Hepatocyte (in vitro differentiated cells): Measurements from ENCODE around the gene SLC25A20. TPM values are rescaled to one million over a fixed set of nuclear protein-coding genes. Genes with fewer than 3 reads are reported as not detected.

Experiments used
- DNase-seq: peaks from one replicate; pipeline ENCODE4 v3.0.0-alpha.2; 2016; ENCODE audit warnings: low spot score
- H2AFZ ChIP-seq: fragments of 200-600 bp; sonication (generic); 2 replicates; pipeline ENCODE4 v1.6.0; 2016; ENCODE audit warnings: antibody characterized with exemption, mild to moderate bottlenecking
- H3K27ac ChIP-seq: fragments of 200-600 bp; sonication (generic); 2 replicates; pipeline ENCODE4 v1.5.1; 2016; ENCODE audit warnings: mild to moderate bottlenecking
- H3K27me3 ChIP-seq: fragments of 200-600 bp; sonication (generic); 2 replicates; pipeline ENCODE4 v1.6.1; 2016
- H3K36me3 ChIP-seq: fragments of 200-600 bp; sonication (generic); replicated peaks from 2 replicates; pipeline ENCODE4 v1.5.1; 2016; ENCODE audit warnings: low read depth; ENCODE audit not compliant: insufficient read depth
- H3K4me1 ChIP-seq: fragments of 200-600 bp; sonication (generic); 2 replicates; pipeline ENCODE4 v1.5.1; 2016; ENCODE audit warnings: mild to moderate bottlenecking, moderate library complexity; ENCODE audit not compliant: insufficient read depth
- H3K4me2 ChIP-seq: fragments of 200-600 bp; sonication (generic); 2 replicates; pipeline ENCODE4 v1.6.0; 2016
- H3K4me3 ChIP-seq: fragments of 200-600 bp; sonication (generic); 2 replicates; pipeline ENCODE4 v1.5.1; 2016; ENCODE audit warnings: mild to moderate bottlenecking
- H3K79me2 ChIP-seq: fragments of 200-600 bp; sonication (generic); 2 replicates; pipeline ENCODE4 v1.6.0; 2017; ENCODE audit warnings: mild to moderate bottlenecking
- H3K9me2 ChIP-seq: fragments of 200-600 bp; sonication (generic); replicated peaks from 2 replicates; pipeline ENCODE4 v1.6.0; 2017; ENCODE audit warnings: mild to moderate bottlenecking; ENCODE audit not compliant: insufficient read depth
- H3K9me3 ChIP-seq: fragments of 200-600 bp; sonication (generic); 2 replicates; pipeline ENCODE4 v1.5.1; 2016; ENCODE audit warnings: low read depth, mild to moderate bottlenecking
- H4K20me1 ChIP-seq: fragments of 200-600 bp; sonication (generic); 2 replicates; pipeline ENCODE4 v1.6.0; 2016; ENCODE audit warnings: mild to moderate bottlenecking; ENCODE audit not compliant: insufficient read depth, poor library complexity, severe bottlenecking
- CTCF ChIP-seq: fragments of 200-600 bp; sonication (generic); IDR thresholded peaks from 2 replicates; pipeline ENCODE4 v1.5.1; 2016; ENCODE audit warnings: antibody characterized with exemption, mild to moderate bottlenecking; ENCODE audit not compliant: poor library complexity
- EZH2 ChIP-seq: fragments of 200-600 bp; sonication (generic); IDR thresholded peaks from 2 replicates; pipeline ENCODE4 v1.6.1; 2016; ENCODE audit warnings: antibody characterized with exemption, mild to moderate bottlenecking, borderline replicate concordance
- EZH2phosphoT487 ChIP-seq: fragments of 200-600 bp; sonication (generic); IDR thresholded peaks from one replicate; pipeline ENCODE4 v1.6.1; 2018; ENCODE audit warnings: antibody characterized with exemption, mild to moderate bottlenecking, low read depth, moderate library complexity; ENCODE audit not compliant: unreplicated experiment, severe bottlenecking
- WGBS: methylation state at CpG from one replicate; pipeline ENCODE4 v1.1.6; 2016; ENCODE audit warnings: low lambda C conversion rate; ENCODE audit errors: missing lambda C conversion rate; 5-methylcytosine and 5-hydroxymethylcytosine counted together
- polyA plus RNA-seq: library from polyadenylated mRNA; unstranded; fragments of >200 nt; fragmentation: Nextera tagmentation; extraction: Ambion mirVana; gene quantifications from 2 replicates; pipeline ENCODE4 v1.2.1, GENCODE V29; 2016
- total RNA-seq: library from RNA; depleted of rRNA; stranded (reverse); fragments of >200 nt; gene quantifications from 2 replicates; pipeline ENCODE4 v1.2.3, GENCODE V29; 2014

SLC25A20 gene
- total and polyA plus RNA-seq, 2 experiments from 2014 or later, result 46.0 to 59.1 TPM

GRCh38 chr3:48877671-48878070 lies 21.0 kb downstream of the SLC25A20 start:
- no peak overlapping the region for H3K4me3 ChIP-seq
- no peak overlapping the region for H3K4me2 ChIP-seq
- no peaks in the 10 kb centered on the region for H3K27me3 ChIP-seq
- no peaks in the 10 kb centered on the region for H3K36me3 ChIP-seq
- no peaks in the 10 kb centered on the region for H3K4me1 ChIP-seq
- peaks cover 2% of the 10 kb centered on the region for H3K79me2 ChIP-seq
- no peak overlapping the region for H3K27ac ChIP-seq
- DNase-seq, result no peak
- H2AFZ ChIP-seq, result no peak overlapping the region
- no peaks in the 10 kb centered on the region for H3K9me2 ChIP-seq
- TF ChIP-seq CTCF, result no peak
- TF ChIP-seq EZH2, result no peak
- TF ChIP-seq EZH2phosphoT487, result no peak
- 96% methylated on average over 8 of the region's 8 CpGs for WGBS
- no peaks in the 10 kb centered on the region for H3K9me3 ChIP-seq
- no peaks in the 10 kb centered on the region for H4K20me1 ChIP-seq

- TF ChIP-seq EZH2phosphoT487 (no peak), CTCF (no peak), EZH2 (no peak)
- H3K79me2 ChIP-seq, result no peaks in the 10 kb centered on the region
- no peaks in the 10 kb centered on the region for H3K36me3 ChIP-seq
- H3K9me3 ChIP-seq, result no peaks in the 10 kb centered on the region
- H3K4me1 ChIP-seq, result no peaks in the 10 kb centered on the region
- H2AFZ ChIP-seq, result no peak overlapping the region
- no peak for DNase-seq
- H3K4me2 ChIP-seq, result no peak overlapping the region
- no peaks in the 10 kb centered on the region for H4K20me1 ChIP-seq
- H3K27me3 ChIP-seq, result no peaks in the 10 kb centered on the region
- H3K27ac ChIP-seq, result no peak overlapping the region
- 96% methylated on average over 3 of the region's 3 CpGs for WGBS
- H3K4me3 ChIP-seq, result no peak overlapping the region
- no peaks in the 10 kb centered on the region for H3K9me2 ChIP-seq
Observed at GRCh38 chr3:48863122-48863521, 35.6 kb downstream of the SLC25A20 start.

GRCh38 chr3:48859206-48859605 lies 39.5 kb downstream of the SLC25A20 start:
- H3K79me2 ChIP-seq, result no peaks in the 10 kb centered on the region
- 84% methylated on average over 2 of the region's 2 CpGs for WGBS
- no peak for TF ChIP-seq EZH2phosphoT487
- no peak for TF ChIP-seq EZH2
- no peaks in the 10 kb centered on the region for H3K27me3 ChIP-seq
- H3K4me1 ChIP-seq, result no peaks in the 10 kb centered on the region
- no peaks in the 10 kb centered on the region for H3K9me3 ChIP-seq
- no peak overlapping the region for H3K4me2 ChIP-seq
- H3K27ac ChIP-seq, result no peak overlapping the region
- no peaks in the 10 kb centered on the region for H4K20me1 ChIP-seq
- no peak for DNase-seq
- no peak overlapping the region for H3K4me3 ChIP-seq
- H3K9me2 ChIP-seq, result no peaks in the 10 kb centered on the region
- H2AFZ ChIP-seq, result no peak overlapping the region
- no peaks in the 10 kb centered on the region for H3K36me3 ChIP-seq

GRCh38 chr3:48858709-48859108 lies 40.0 kb downstream of the SLC25A20 start:
- Histone ChIP-seq H4K20me1 (no peaks in the 10 kb centered on the region), H3K36me3 (no peaks in the 10 kb centered on the region), H3K4me2 (no peak overlapping the region), H3K4me1 (no peaks in the 10 kb centered on the region), H3K79me2 (no peaks in the 10 kb centered on the region), H3K27ac (no peak overlapping the region), H2AFZ (no peak overlapping the region), H3K4me3 (no peak overlapping the region), H3K27me3 (no peaks in the 10 kb centered on the region), H3K9me3 (no peaks in the 10 kb centered on the region), H3K9me2 (no peaks in the 10 kb centered on the region)
- WGBS, result 86% methylated on average over 2 of the region's 2 CpGs
- no peak for DNase-seq
- no peak for TF ChIP-seq EZH2phosphoT487
- no peak for TF ChIP-seq EZH2
- TF ChIP-seq CTCF, result no peak
